ENCODE results near the gene GALNT6. TPM values are rescaled to one million over a fixed set of nuclear protein-coding genes. Genes with fewer than 3 reads are reported as not detected.

The GALNT6 gene
- total and polyA plus RNA-seq, 7 experiments from 2014 or later = 2.5 to 19.5 (median 13.4) TPM

DNA sequence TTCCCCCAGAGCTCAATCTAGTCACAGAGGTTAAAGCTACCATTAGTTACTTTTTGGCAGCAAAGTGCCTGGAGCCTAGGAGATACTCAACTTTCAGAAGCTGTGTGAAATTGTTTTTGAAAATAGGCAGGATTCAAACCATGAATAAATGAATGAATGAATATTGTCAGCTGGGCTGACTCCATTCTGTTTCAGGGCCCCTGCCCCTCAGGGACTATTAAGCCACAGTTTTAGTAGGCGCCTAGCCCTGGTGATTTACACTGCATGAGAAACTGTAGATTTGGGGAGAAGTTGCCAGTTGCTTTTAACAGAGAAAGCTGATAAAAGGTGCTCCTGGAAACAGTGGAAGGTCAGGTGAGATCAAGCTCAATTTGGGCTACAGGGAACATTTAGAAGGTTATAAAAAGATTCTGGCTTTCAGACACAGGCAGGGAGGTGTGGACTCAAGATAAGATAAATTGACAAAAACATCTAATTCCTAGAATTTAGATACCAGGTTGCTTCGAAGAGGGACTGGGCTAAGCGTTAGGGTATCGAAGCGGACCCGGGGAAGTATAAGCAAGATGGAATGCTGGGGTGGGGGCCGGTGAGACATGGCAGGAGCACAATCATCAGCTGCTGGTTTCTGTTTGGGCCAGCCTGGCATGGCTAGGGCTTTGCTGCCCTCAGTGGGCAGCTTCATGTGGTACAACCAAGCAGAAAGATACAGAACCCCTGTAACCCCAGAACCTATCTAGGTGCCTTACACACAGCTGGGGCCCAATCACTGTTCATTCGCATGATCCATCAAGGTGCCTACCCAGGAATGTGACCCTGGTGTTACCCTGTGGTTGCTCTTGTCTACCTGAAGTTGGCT lies 29.8 kb downstream of the GALNT6 start:
- Mint-ChIP-seq H3K4me1 (peaks cover 0 to 18% (median 8%) of the 10 kb centered on the region in 7 donors), H3K36me3 (peaks cover 13 to 61% (median 16%) of the 10 kb centered on the region in 5 donors), H3K9me3 (peaks cover 0 to 2% (median 0%) of the 10 kb centered on the region in 11 donors), H3K27ac (peak overlapping the region in 3 of 9 donors; percentile 1 to 45 (median 25)), H3K27me3 (no peaks in the 10 kb centered on the region), H3K4me3 (no peak overlapping the region)
- Histone ChIP-seq H3K27ac (ENCODE audit: low read depth, low read length) (no peak overlapping the region), H3K36me3 (ENCODE audit: control insufficient read depth in 2 of 3, insufficient read depth in 3 of 3, low read length in 3 of 3) (peaks cover 0 to 41% (median 0%) of the 10 kb centered on the region in 3 experiments), H3K4me1 (ENCODE audit: control insufficient read depth in 2 of 2, insufficient read depth in 2 of 2, low read length in 2 of 2) (no peaks in the 10 kb centered on the region), H3K4me3 (ENCODE audit: low read length) (no peak overlapping the region), H3K9me3 (ENCODE audit: control insufficient read depth in 2 of 3, low read length in 3 of 3) (no peaks in the 10 kb centered on the region), H3K27me3 (ENCODE audit: control insufficient read depth in 2 of 2, insufficient read depth in 2 of 2, low read length in 2 of 2) (no peaks in the 10 kb centered on the region)
- no peak for ATAC-seq
- no peak for DNase-seq
- intact Hi-C loops (cut with micrococcal nuclease) = no loop called here
- POLR2A ChIA-PET = interaction anchor here (0.6 to 1.5 kb wide), 3 partner anchors 20 to 29 kb away, joined by 3 to 4 read pairs (median 3); no protein-coding TSS in a partner anchor
- CTCF ChIA-PET = interaction anchor here (0.9 to 1.6 kb wide), 3 partner anchors 10 to 536 kb away, joined by 3 to 6 read pairs (median 5); no protein-coding TSS in a partner anchor

GRCh38 chr12:51360315-51360714 lies 30.9 kb downstream of the GALNT6 start:
- Mint-ChIP-seq H3K9me3 (peaks cover 0 to 2% (median 0%) of the 10 kb centered on the region in 11 donors), H3K27ac (peak overlapping the region in 1 of 9 donors; percentile 5), H3K4me3 (no peak overlapping the region), H3K36me3 (peaks cover 13 to 61% (median 16%) of the 10 kb centered on the region in 5 donors), H3K4me1 (peaks cover 0 to 14% (median 4%) of the 10 kb centered on the region in 7 donors), H3K27me3 (no peaks in the 10 kb centered on the region)
- intact Hi-C loops (cut with micrococcal nuclease) = no loop called here
- Histone ChIP-seq H3K4me3 (ENCODE audit: low read length) (no peak overlapping the region), H3K9me3 (ENCODE audit: control insufficient read depth in 2 of 3, low read length in 3 of 3) (no peaks in the 10 kb centered on the region), H3K27me3 (ENCODE audit: control insufficient read depth in 2 of 2, insufficient read depth in 2 of 2, low read length in 2 of 2) (no peaks in the 10 kb centered on the region), H3K4me1 (ENCODE audit: control insufficient read depth in 2 of 2, insufficient read depth in 2 of 2, low read length in 2 of 2) (no peaks in the 10 kb centered on the region), H3K36me3 (ENCODE audit: control insufficient read depth in 2 of 3, insufficient read depth in 3 of 3, low read length in 3 of 3) (peaks cover 0 to 41% (median 0%) of the 10 kb centered on the region in 3 experiments), H3K27ac (ENCODE audit: low read depth, low read length) (no peak overlapping the region)
- DNase-seq (no peak), ATAC-seq (no peak)
- ChIA-PET POLR2A (interaction anchor here (0.6 to 0.8 kb wide), 3 partner anchors 19 to 338 kb away, joined by 3 to 7 read pairs (median 6); no protein-coding TSS in a partner anchor), CTCF (interaction anchor here (1.3 to 1.6 kb wide), 2 partner anchors 9 to 18 kb away, joined by 3 to 5 read pairs; no protein-coding TSS in a partner anchor)

DNA sequence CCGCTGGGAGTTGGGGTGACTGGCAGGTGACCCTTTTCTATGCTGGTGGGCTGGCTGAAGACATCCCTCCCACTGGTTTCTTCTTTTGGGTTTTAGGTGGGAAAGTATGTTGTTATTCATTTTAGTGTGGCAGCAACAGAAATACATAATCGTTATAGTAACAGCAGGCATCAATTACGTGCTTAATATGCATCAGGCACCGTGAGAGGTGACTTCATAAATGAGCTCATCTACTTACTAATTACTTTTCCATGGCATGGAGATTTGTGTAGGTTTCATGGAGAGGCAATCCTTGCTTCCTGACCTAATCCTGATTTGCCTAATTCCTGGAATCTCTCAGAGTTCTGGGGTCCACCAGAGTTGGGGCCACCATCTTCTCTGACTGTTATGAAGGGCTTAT lies 31.4 kb downstream of the GALNT6 start:
- Mint-ChIP-seq H3K27me3 (no peaks in the 10 kb centered on the region), H3K27ac (peak overlapping the region in 1 of 9 donors; percentile 5), H3K9me3 (peaks cover 0 to 2% (median 0%) of the 10 kb centered on the region in 11 donors), H3K36me3 (peaks cover 13 to 61% (median 19%) of the 10 kb centered on the region in 5 donors), H3K4me3 (no peak overlapping the region), H3K4me1 (peaks cover 0 to 14% (median 5%) of the 10 kb centered on the region in 7 donors)
- Histone ChIP-seq H3K36me3 (ENCODE audit: control insufficient read depth in 2 of 3, insufficient read depth in 3 of 3, low read length in 3 of 3) (peaks cover 0 to 43% (median 0%) of the 10 kb centered on the region in 3 experiments), H3K27ac (ENCODE audit: low read depth, low read length) (no peak overlapping the region), H3K27me3 (ENCODE audit: control insufficient read depth in 2 of 2, insufficient read depth in 2 of 2, low read length in 2 of 2) (no peaks in the 10 kb centered on the region), H3K9me3 (ENCODE audit: control insufficient read depth in 2 of 3, low read length in 3 of 3) (no peaks in the 10 kb centered on the region), H3K4me1 (ENCODE audit: control insufficient read depth in 2 of 2, insufficient read depth in 2 of 2, low read length in 2 of 2) (no peaks in the 10 kb centered on the region), H3K4me3 (ENCODE audit: low read length) (no peak overlapping the region)
- ChIA-PET CTCF (no interaction called here), POLR2A (interaction anchor here (0.8 kb wide), 1 partner anchor 25 kb away, joined by 7 read pairs; no protein-coding TSS in a partner anchor)
- ATAC-seq (no peak), DNase-seq (no peak)
- intact Hi-C loops (cut with micrococcal nuclease) = no loop called here

DNA sequence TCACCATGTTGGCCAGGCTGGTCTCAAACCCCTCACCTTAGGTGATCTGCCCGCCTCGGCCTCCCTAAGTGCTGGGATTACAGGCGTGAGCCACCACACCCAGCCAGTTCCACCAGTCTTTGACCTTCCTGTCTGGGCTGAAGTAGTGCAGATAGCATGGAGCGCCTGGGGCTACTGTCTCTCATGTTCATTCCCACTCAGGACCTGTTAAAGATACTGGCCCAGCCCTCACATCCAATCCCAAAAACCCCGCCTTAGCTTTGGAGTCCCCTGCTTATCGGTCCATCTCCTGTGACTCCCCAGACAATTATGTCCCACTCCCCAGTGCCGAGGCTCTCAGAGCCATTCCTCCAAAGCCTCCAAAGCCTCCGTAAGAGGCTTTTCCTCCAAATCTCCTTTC lies 32.7 kb downstream of the GALNT6 start:
- intact Hi-C loops (cut with micrococcal nuclease) = no loop called here
- H3K27me3 ChIP-seq (ENCODE audit: control insufficient read depth in 2 of 2, insufficient read depth in 2 of 2, low read length in 2 of 2) = no peaks in the 10 kb centered on the region
- POLR2A ChIA-PET = no interaction called here
- no peak overlapping the region for H3K27ac ChIP-seq (ENCODE audit: low read depth, low read length)
- CTCF ChIA-PET = no interaction called here
- no peaks in the 10 kb centered on the region for H3K27me3 Mint-ChIP-seq
- H3K36me3 ChIP-seq (ENCODE audit: control insufficient read depth in 2 of 3, insufficient read depth in 3 of 3, low read length in 3 of 3) = peaks cover 0 to 56% (median 0%) of the 10 kb centered on the region in 3 experiments
- DNase-seq = no peak
- no peak overlapping the region for H3K4me3 Mint-ChIP-seq
- H3K4me3 ChIP-seq (ENCODE audit: low read length) = no peak overlapping the region
- no peaks in the 10 kb centered on the region for H3K4me1 ChIP-seq (ENCODE audit: control insufficient read depth in 2 of 2, insufficient read depth in 2 of 2, low read length in 2 of 2)
- ATAC-seq = no peak
- peak overlapping the region in 1 of 9 donors; percentile 30 for H3K27ac Mint-ChIP-seq
- H3K36me3 Mint-ChIP-seq = peaks cover 11 to 65% (median 19%) of the 10 kb centered on the region in 5 donors
- H3K4me1 Mint-ChIP-seq = peaks cover 0 to 10% (median 4%) of the 10 kb centered on the region in 7 donors
- peaks cover 0 to 2% (median 0%) of the 10 kb centered on the region in 11 donors for H3K9me3 Mint-ChIP-seq
- no peaks in the 10 kb centered on the region for H3K9me3 ChIP-seq (ENCODE audit: control insufficient read depth in 2 of 3, low read length in 3 of 3)

DNA sequence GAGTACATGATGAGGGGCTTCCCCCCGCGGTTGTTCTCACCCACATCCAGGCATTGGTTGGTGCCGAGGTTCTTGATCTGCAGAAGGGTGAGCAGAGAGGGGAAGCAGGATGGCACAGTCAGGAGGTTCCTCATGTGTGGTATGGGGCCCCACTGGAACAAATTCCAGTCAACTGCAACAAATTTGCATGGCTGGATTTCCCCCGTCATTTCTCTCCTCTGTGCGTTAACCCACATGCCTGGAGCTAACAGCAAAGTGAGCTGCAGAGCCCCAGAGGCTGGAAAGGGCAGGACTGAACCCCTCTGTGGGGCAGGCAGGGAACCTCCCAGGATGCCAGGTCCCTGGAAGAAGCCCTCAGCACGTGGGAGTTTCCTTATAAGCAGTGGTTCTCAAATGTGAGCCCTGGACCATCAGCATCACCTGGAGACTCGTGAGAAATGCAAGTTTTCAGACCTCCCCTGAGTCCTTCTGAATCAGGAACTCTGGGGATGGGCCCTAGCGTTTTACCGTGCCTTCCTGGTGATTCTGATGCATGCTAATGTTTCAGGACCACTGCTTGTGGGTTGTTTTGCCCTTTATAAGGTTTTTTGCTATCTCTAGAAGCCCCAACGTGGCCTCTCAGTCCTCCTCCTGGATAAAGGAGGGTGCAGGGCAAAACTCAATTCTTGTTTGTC lies 33.7 kb downstream of the GALNT6 start:
- ChIA-PET CTCF (no interaction called here), POLR2A (no interaction called here)
- intact Hi-C loops (cut with micrococcal nuclease) = no loop called here

GRCh38 chr12:51351913-51352532 lies 39.2 kb downstream of the GALNT6 start:
- no peak overlapping the region for H3K27ac ChIP-seq (ENCODE audit: low read depth, low read length)
- no peaks in the 10 kb centered on the region for H3K4me1 ChIP-seq (ENCODE audit: control insufficient read depth in 2 of 2, insufficient read depth in 2 of 2, low read length in 2 of 2)
- no peaks in the 10 kb centered on the region for H3K27me3 ChIP-seq (ENCODE audit: control insufficient read depth in 2 of 2, insufficient read depth in 2 of 2, low read length in 2 of 2)
- peaks cover 0 to 17% (median 0%) of the 10 kb centered on the region in 3 experiments for H3K36me3 ChIP-seq (ENCODE audit: control insufficient read depth in 2 of 3, insufficient read depth in 3 of 3, low read length in 3 of 3)
- H3K4me1 Mint-ChIP-seq = peaks cover 0 to 10% (median 5%) of the 10 kb centered on the region in 7 donors
- H3K27ac Mint-ChIP-seq = peak overlapping the region in 4 of 9 donors; percentile 7 to 65 (median 22)
- CTCF ChIA-PET = interaction anchor here (1.0 to 2.4 kb wide), 2 partner anchors 17 to 82 kb away, joined by 7 to 9 read pairs; partner anchors contain the start of gene SMAGP
- H3K9me3 ChIP-seq (ENCODE audit: control insufficient read depth in 2 of 3, low read length in 3 of 3) = no peaks in the 10 kb centered on the region
- ATAC-seq (peak; percentile 89), DNase-seq (peak; percentile 8 to 64 (median 39))
- peaks cover 0 to 11% (median 2%) of the 10 kb centered on the region in 5 donors for H3K36me3 Mint-ChIP-seq
- no peak overlapping the region for H3K4me3 Mint-ChIP-seq
- peaks cover 0 to 4% (median 0%) of the 10 kb centered on the region in 5 donors for H3K27me3 Mint-ChIP-seq
- H3K9me3 Mint-ChIP-seq = peaks cover 0 to under 1% (median 0%) of the 10 kb centered on the region in 11 donors
- H3K4me3 ChIP-seq (ENCODE audit: low read length) = no peak overlapping the region
- POLR2A ChIA-PET = interaction anchor here (1.5 kb wide), 1 partner anchor 81 kb away, joined by 3 read pairs; the partner anchor contains the start of gene SMAGP
- intact Hi-C loops (cut with micrococcal nuclease) = loop anchor here in 1 of 2 donors (1.0 kb wide), 3 partner anchors 305 to 587 kb away; no protein-coding TSS in a partner anchor

More for the DNA sequence above, 33.7 kb downstream of the GALNT6 start:
- DNase-seq (no peak), ATAC-seq (peak; percentile 53)
- Histone ChIP-seq H3K4me1 (ENCODE audit: control insufficient read depth in 2 of 2, insufficient read depth in 2 of 2, low read length in 2 of 2) (no peaks in the 10 kb centered on the region), H3K27me3 (ENCODE audit: control insufficient read depth in 2 of 2, insufficient read depth in 2 of 2, low read length in 2 of 2) (no peaks in the 10 kb centered on the region), H3K4me3 (ENCODE audit: low read length) (no peak overlapping the region), H3K9me3 (ENCODE audit: control insufficient read depth in 2 of 3, low read length in 3 of 3) (no peaks in the 10 kb centered on the region), H3K36me3 (ENCODE audit: control insufficient read depth in 2 of 3, insufficient read depth in 3 of 3, low read length in 3 of 3) (peaks cover 0 to 54% (median 0%) of the 10 kb centered on the region in 3 experiments), H3K27ac (ENCODE audit: low read depth, low read length) (no peak overlapping the region)
- Mint-ChIP-seq H3K4me1 (peaks cover 0 to 9% (median 4%) of the 10 kb centered on the region in 7 donors), H3K36me3 (peaks cover 11 to 58% (median 16%) of the 10 kb centered on the region in 5 donors), H3K9me3 (peaks cover 0 to 2% (median 0%) of the 10 kb centered on the region in 11 donors), H3K27ac (peak overlapping the region in 1 of 9 donors; percentile 27), H3K27me3 (no peaks in the 10 kb centered on the region), H3K4me3 (no peak overlapping the region)

Data from naive thymus-derived CD4-positive, alpha-beta T cell (primary cell).